K562 (cell line): ENCODE results near the gene CCDC117.

Source experiments
- GATAD2B ChIP-seq: fragments of 450-650 bp; IDR thresholded peaks from 2 replicates; pipeline ENCODE4 v1.6.1; 2017; ENCODE audit warnings: mild to moderate bottlenecking, borderline replicate concordance
- MTA1 ChIP-seq: fragments of 450-650 bp; IDR thresholded peaks from 2 replicates; pipeline ENCODE4 v1.6.1; 2017; ENCODE audit warnings: borderline replicate concordance

- TF ChIP-seq GATAD2B = no peak
- TF ChIP-seq MTA1 = no peak
Measured at GRCh38 chr22:28761449-28761755, 11.1 kb upstream of the CCDC117 start.
